HEK293T (cell line): ENCODE data around the gene PTPRG.

Experiments used
- FOXA1 ChIP-seq: fragments of 450-650 bp; IDR thresholded peaks from 2 replicates; pipeline ENCODE4 v1.6.1; 2016; ENCODE audit warnings: mild to moderate bottlenecking
- NFRKB ChIP-seq: fragments of 450-650 bp; IDR thresholded peaks from 2 replicates; pipeline ENCODE4 v1.6.1; 2016; ENCODE audit warnings: mild to moderate bottlenecking, moderate library complexity
- ZNF384 ChIP-seq: fragments of 450-650 bp; IDR thresholded peaks from 2 replicates; pipeline ENCODE4 v1.6.1; 2016

- TF ChIP-seq ZNF384 (no peak), NFRKB (no peak), FOXA1 (no peak)
These were observed 463.5 kb downstream of the PTPRG start for GRCh38 chr3:62024882-62025281.
